Measurements from ENCODE around the gene GPS2.
A peak's percentile ranks its signal among the peaks of the same experiment; 100 is the strongest.

GPS2 gene

DNA sequence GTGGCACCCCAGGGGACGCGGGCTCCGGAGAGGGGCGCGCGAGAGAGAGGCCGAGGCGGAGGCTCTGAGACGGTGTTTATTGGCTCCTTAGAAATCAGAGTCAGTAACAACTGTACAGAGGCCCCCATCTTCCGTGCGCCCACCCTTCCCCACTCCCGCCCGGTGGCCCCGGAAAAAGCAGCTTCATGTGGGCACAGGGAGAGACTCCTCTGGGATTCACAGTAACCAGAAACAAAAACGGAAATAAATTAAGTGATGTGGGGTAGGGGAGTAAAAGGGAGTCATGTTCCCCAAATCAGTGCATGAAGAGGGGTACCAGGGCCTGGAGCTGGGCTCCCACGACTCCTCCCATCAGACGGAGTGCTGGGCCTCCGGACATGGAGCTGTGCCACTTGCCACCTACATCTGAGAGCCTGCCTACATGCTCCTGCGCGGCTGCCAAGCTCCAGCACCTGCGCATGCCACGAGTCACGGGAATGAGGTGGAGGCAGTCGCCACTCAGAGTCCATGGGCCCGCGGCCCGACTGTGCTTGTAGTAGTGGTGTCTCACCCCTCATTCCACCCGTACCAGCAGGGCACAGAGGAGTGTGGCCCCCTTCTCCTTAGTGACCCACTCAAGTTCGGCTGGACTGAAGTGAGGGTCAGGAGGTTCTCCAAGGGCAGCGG, 543 bp upstream of the GPS2 start:
- TF ChIP-seq, protein P1, sequence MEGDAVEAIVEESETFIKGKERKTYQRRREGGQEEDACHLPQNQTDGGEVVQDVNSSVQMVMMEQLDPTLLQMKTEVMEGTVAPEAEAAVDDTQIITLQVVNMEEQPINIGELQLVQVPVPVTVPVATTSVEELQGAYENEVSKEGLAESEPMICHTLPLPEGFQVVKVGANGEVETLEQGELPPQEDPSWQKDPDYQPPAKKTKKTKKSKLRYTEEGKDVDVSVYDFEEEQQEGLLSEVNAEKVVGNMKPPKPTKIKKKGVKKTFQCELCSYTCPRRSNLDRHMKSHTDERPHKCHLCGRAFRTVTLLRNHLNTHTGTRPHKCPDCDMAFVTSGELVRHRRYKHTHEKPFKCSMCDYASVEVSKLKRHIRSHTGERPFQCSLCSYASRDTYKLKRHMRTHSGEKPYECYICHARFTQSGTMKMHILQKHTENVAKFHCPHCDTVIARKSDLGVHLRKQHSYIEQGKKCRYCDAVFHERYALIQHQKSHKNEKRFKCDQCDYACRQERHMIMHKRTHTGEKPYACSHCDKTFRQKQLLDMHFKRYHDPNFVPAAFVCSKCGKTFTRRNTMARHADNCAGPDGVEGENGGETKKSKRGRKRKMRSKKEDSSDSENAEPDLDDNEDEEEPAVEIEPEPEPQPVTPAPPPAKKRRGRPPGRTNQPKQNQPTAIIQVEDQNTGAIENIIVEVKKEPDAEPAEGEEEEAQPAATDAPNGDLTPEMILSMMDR (IDR thresholded peaks at IDR 0.05; ENCODE audit: insufficient read depth, low read depth, low read length, missing control alignments), result no peak
- no peak for DNase-seq (ENCODE audit: low read depth)
- peak overlapping the region; percentile 75 for H3K4me3 ChIP-seq (ENCODE audit: low read length)

DNA sequence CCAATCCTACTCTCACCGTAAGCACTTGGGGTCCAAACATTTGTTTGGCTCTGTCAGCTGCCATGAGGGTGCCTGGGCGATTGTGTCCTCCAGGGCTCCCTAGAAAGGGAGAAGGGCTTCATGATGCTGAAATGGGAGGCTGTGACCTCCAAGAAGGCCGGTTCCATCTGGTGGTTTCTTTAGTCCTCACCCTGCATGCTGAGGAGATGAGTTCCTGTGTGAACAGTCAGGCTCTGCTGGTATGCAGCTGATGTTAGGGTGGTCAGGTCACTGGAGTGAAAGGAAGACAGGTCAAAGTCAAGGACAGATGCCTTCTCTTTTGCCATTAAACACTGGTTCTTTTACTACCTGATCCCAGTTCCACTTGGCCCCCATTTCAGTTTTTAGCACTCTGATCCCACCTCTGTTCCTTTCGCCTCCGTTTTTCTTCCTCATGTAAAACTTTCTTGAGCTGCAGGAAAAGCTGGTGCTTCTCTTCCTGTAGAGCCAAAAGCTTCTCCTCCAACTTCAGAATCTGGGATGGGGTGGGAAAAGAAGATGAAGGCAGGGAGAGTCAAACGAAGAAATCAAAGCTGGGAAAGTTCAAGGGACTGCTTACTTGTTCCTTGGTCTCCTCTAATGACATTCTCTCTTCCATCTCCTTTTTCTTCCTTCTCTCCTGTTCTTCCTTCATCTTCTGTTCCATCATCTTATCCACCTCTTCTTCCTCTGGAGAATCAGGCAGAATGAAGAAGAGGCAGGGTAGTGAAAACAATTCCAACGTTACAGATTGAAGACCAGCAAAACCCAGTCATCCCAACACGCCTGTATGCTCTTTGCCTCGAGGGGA, 1.1 kb downstream of the GPS2 start:
- peak overlapping the region; percentile 75 for H3K4me3 ChIP-seq (ENCODE audit: low read length)
- no peak for DNase-seq (ENCODE audit: low read depth)
- TF ChIP-seq, protein P1 (IDR thresholded peaks at IDR 0.05; ENCODE audit: insufficient read depth, low read depth, low read length, missing control alignments), result no peak

DNA sequence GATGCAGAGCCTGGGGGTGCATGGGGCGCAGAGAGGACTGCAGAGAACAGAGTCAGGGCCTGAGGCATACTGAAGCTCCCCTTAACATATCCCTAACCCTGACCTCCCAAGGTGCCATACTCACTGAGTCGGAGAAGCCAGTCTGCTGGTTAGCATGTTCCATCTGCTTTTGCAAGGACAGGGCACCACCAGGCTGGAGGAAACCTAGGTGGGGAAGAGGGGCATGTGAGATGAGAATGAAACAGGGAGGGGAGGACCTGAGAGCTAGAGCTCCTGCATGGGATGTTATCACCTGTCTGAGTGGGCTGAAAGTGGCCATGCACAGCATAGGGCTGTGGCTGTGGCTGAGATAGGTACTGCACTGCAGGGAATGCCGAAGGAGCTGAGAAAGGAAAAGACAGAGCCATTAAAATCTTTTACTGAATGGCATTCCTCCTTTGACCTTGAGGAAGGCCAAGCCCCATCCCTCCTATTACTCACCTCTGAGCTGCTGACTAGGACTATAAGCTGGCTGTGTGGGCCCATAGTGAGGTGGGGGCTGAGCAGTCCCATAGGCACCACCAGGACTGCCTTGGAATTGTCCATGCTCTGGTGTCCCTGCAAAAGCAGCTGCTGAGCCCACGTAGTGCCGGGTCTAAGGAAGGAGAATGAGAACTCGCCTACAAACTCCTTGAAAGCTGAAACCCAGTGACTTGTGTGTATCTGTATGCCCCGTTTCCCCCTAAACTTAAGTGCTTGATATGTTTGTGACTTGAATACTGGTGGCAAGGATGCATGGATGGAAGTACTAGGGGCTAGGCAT, 1.9 kb downstream of the GPS2 start:
- no peak overlapping the region for H3K4me3 ChIP-seq (ENCODE audit: low read length)
- TF ChIP-seq, protein P1 (IDR thresholded peaks at IDR 0.05; ENCODE audit: insufficient read depth, low read depth, low read length, missing control alignments), result peak; percentile 41

DNA sequence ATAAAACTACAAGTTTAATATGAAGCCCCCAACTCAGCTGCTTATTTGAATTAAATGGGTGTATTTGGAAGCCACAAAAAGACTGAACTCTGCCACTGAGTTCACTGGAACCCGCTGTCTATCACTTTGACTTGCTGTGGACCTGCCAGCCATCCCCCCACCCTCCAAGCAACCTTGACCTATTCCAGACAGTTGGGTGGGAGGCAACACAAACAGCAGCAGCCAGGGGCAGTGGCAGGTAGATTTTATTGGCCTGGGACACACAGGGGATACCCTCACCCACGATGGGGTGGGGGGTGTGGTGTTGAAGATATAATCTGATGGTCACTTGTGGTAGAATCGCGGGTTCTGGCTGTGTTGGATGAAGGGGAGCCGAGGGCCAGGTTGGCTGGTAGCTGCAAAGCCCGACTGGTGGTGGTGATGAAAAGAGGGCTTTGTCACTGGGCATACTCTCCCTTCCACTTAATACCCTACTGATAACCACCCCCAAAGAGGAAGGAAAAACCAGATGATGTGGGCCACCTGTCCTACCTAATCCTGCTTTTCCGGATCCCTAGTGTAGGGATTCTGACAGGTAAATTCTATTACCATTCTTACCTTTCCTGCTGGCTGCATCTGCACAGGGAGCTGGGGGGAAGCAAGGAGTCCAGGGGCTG, 2.6 kb downstream of the GPS2 start:
- no peak for DNase-seq (ENCODE audit: low read depth)
- TF ChIP-seq, protein P1 (IDR thresholded peaks at IDR 0.05; ENCODE audit: insufficient read depth, low read depth, low read length, missing control alignments), result no peak
- no peak overlapping the region for H3K4me3 ChIP-seq (ENCODE audit: low read length)

More for the DNA sequence above, 1.9 kb downstream of the GPS2 start:
- DNase-seq (ENCODE audit: low read depth), result peak; percentile 36

DNA sequence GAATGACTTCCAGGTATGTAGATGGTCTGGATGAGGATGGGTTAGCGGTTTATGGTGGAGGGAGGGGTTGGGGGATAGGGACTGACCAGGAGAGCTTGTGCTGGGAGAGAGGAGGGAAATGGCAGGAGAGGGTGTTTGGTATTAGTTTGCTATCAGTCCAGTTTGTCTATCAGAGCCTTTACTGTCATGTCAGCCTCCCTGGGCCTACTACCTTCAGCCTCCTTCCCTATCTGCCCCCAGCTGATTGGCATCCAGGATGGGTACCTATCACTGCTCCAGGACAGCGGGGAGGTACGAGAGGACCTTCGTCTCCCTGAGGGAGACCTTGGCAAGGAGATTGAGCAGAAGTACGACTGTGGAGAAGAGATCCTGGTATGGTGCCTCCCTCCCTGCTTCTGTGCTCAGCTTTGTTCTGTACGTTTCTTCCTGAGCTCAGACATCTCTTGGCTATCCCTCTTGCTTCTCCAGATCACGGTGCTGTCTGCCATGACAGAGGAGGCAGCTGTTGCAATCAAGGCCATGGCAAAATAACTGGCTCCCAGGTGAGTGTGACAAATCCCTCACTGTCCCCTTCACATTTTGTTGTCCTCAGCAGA, 4.0 kb downstream of the GPS2 start:
- no peak overlapping the region for H3K4me3 ChIP-seq (ENCODE audit: low read length)
- TF ChIP-seq, protein P1 (IDR thresholded peaks at IDR 0.05; ENCODE audit: insufficient read depth, low read depth, low read length, missing control alignments), result no peak
- DNase-seq (ENCODE audit: low read depth), result no peak

DNA sequence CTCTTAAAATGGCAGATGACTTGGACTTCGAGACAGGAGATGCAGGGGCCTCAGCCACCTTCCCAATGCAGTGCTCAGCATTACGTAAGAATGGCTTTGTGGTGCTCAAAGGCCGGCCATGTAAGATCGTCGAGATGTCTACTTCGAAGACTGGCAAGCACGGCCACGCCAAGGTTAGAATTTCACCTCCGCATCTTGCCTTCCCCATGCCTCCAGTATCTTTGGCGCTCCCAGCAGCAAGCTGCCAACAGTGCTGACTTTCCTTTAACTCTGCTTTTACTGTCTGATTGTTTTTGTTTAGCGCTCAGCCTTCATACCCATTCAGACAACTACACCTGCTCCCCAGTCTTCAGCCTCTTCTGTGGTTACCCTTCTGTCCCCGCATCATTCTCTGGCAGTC, 5.5 kb downstream of the GPS2 start:
- peak overlapping the region; percentile 90 for H3K4me3 ChIP-seq (ENCODE audit: low read length)
- DNase-seq (ENCODE audit: low read depth), result no peak
- TF ChIP-seq, protein P1 (IDR thresholded peaks at IDR 0.05; ENCODE audit: insufficient read depth, low read depth, low read length, missing control alignments), result no peak
